ENCODE data around the gene LUC7L3.

Gene LUC7L3

GRCh38 chr17:50728881-50729765 lies 9.7 kb downstream of the LUC7L3 start:
- H3K27me3 ChIP-seq (ENCODE audit: insufficient read depth, low read length) = no peaks in the 10 kb centered on the region
- no peak overlapping the region for H3K4me3 ChIP-seq (ENCODE audit: low read length)
- H3K36me3 ChIP-seq (ENCODE audit: insufficient read depth, low read length) = no peaks in the 10 kb centered on the region
- no peaks in the 10 kb centered on the region for H3K9me3 ChIP-seq (ENCODE audit: low read length)
- H3K4me1 ChIP-seq (ENCODE audit: insufficient read depth, low read length) = no peaks in the 10 kb centered on the region
- no peak overlapping the region for H2AFZ ChIP-seq (ENCODE audit: low read depth, low read length)

DNA sequence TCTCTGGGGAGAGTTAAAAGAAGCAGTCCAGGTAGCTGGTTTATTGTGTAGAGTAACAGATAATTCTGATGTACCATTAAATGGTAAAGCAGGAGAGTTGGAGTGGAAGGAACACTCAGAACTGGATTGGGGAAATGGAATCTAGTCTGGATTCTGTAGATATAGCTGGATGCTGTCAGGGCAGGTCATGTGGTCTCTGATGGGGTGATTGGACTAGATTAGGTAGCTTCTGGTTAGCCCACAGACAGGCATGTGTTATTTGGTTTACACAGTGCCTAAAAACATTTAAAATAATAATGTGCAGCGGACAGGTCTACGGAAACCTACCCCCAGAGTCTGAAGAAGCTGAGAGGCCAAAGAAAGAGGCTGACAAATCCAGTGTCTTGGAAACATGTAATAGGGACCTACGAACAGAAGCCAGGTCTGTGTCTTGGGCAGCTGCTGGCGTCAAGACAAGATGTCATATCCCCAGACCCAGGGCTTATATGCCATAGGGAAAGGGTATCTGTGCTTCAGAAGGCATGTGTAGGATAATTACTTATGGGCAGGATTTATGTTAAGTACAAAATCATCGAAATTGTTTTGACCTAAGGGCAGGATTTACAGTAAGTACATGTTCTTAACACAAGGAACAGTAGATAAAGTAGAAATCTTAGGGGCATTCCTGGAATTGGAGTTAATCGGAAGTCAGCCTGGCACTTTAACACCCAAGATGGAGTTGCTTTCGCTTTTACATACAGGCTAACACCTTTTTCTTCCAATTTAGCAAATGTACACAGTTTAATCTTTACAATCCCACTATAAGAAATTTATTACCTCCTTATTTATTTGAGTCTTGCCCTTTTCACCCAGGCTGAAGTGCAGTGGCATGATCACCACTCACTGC lies 12.4 kb downstream of the LUC7L3 start:
- no peak overlapping the region for H2AFZ ChIP-seq (ENCODE audit: low read depth, low read length)
- H3K9me3 ChIP-seq (ENCODE audit: low read length) = no peaks in the 10 kb centered on the region
- no peaks in the 10 kb centered on the region for H3K4me1 ChIP-seq (ENCODE audit: insufficient read depth, low read length)
- H3K4me3 ChIP-seq (ENCODE audit: low read length) = no peak overlapping the region
- peaks cover 10% of the 10 kb centered on the region for H3K36me3 ChIP-seq (ENCODE audit: insufficient read depth, low read length)
- H3K27me3 ChIP-seq (ENCODE audit: insufficient read depth, low read length) = no peaks in the 10 kb centered on the region

GRCh38 chr17:50735287-50735686 lies 15.9 kb downstream of the LUC7L3 start:
- Histone ChIP-seq H3K9me3 (ENCODE audit: low read length) (no peaks in the 10 kb centered on the region), H2AFZ (ENCODE audit: low read depth, low read length) (no peak overlapping the region), H3K36me3 (ENCODE audit: insufficient read depth, low read length) (peaks cover 40% of the 10 kb centered on the region), H3K4me3 (ENCODE audit: low read length) (no peak overlapping the region), H3K4me1 (ENCODE audit: insufficient read depth, low read length) (no peaks in the 10 kb centered on the region), H3K27me3 (ENCODE audit: insufficient read depth, low read length) (no peaks in the 10 kb centered on the region)

GRCh38 chr17:50737118-50737698 lies 17.8 kb downstream of the LUC7L3 start:
- H3K9me3 ChIP-seq (ENCODE audit: low read length) = no peaks in the 10 kb centered on the region
- no peaks in the 10 kb centered on the region for H3K27me3 ChIP-seq (ENCODE audit: insufficient read depth, low read length)
- H3K4me1 ChIP-seq (ENCODE audit: insufficient read depth, low read length) = no peaks in the 10 kb centered on the region
- H3K4me3 ChIP-seq (ENCODE audit: low read length) = no peak overlapping the region
- H2AFZ ChIP-seq (ENCODE audit: low read depth, low read length) = no peak overlapping the region
- peaks cover 60% of the 10 kb centered on the region for H3K36me3 ChIP-seq (ENCODE audit: insufficient read depth, low read length)

DNA sequence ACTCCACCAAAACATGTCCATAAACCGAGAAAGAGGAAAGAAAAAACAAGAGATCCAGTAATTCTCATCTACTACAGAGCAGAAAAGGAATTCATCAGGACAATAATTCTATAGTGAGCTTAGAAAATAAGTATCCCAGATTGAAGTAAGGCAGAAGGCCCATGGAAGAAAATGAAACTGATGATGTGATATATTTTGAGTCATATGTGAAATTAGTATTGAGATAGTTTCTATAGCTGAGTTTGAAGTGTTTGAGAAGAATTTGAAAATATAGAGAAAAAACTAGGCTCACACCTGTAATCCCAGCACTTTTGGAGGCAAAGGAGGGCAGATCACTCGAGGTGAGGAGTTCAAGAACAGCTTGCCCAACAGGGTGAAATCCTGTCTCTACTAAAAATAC lies 19.7 kb downstream of the LUC7L3 start:
- Histone ChIP-seq H2AFZ (ENCODE audit: low read depth, low read length) (no peak overlapping the region), H3K4me1 (ENCODE audit: insufficient read depth, low read length) (no peaks in the 10 kb centered on the region), H3K27me3 (ENCODE audit: insufficient read depth, low read length) (no peaks in the 10 kb centered on the region), H3K9me3 (ENCODE audit: low read length) (no peaks in the 10 kb centered on the region), H3K4me3 (ENCODE audit: low read length) (no peak overlapping the region), H3K36me3 (ENCODE audit: insufficient read depth, low read length) (peaks cover 76% of the 10 kb centered on the region)

DNA sequence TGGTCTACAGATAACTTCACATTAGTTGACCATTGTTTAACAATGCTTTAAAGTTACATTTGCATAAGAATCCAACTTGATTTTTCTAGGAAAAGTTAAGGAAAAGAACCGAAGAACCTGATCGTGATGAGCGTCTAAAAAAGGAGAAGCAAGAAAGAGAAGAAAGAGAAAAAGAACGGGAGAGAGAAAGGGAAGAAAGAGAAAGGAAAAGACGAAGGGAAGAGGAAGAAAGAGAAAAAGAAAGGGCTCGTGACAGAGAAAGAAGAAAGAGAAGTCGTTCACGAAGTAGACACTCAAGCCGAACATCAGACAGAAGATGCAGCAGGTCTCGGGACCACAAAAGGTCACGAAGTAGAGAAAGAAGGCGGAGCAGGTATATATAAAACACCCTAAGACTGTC lies 26.2 kb downstream of the LUC7L3 start:
- H3K4me1 ChIP-seq (ENCODE audit: insufficient read depth, low read length) = no peaks in the 10 kb centered on the region
- no peaks in the 10 kb centered on the region for H3K27me3 ChIP-seq (ENCODE audit: insufficient read depth, low read length)
- peaks cover 95% of the 10 kb centered on the region for H3K36me3 ChIP-seq (ENCODE audit: insufficient read depth, low read length)
- no peaks in the 10 kb centered on the region for H3K9me3 ChIP-seq (ENCODE audit: low read length)
- no peak overlapping the region for H2AFZ ChIP-seq (ENCODE audit: low read depth, low read length)
- no peak overlapping the region for H3K4me3 ChIP-seq (ENCODE audit: low read length)

- Histone ChIP-seq H3K9me3 (ENCODE audit: low read length) (no peaks in the 10 kb centered on the region), H3K4me1 (ENCODE audit: insufficient read depth, low read length) (no peaks in the 10 kb centered on the region)
These were observed 29.8 kb downstream of the LUC7L3 start for GRCh38 chr17:50749245-50749644.

GRCh38 chr17:50754521-50754920 lies 35.1 kb downstream of the LUC7L3 start:
- H3K4me1 ChIP-seq (ENCODE audit: insufficient read depth, low read length) = no peaks in the 10 kb centered on the region
- H3K4me3 ChIP-seq (ENCODE audit: low read length) = no peak overlapping the region
- H3K27me3 ChIP-seq (ENCODE audit: insufficient read depth, low read length) = no peaks in the 10 kb centered on the region
- H3K36me3 ChIP-seq (ENCODE audit: insufficient read depth, low read length) = peaks cover 54% of the 10 kb centered on the region
- no peaks in the 10 kb centered on the region for H3K9me3 ChIP-seq (ENCODE audit: low read length)
- no peak overlapping the region for H2AFZ ChIP-seq (ENCODE audit: low read depth, low read length)

More at GRCh38 chr17:50749245-50749644, 29.8 kb downstream of the LUC7L3 start:
- Histone ChIP-seq H3K36me3 (ENCODE audit: insufficient read depth, low read length) (peaks cover 94% of the 10 kb centered on the region), H2AFZ (ENCODE audit: low read depth, low read length) (no peak overlapping the region), H3K4me3 (ENCODE audit: low read length) (no peak overlapping the region), H3K27me3 (ENCODE audit: insufficient read depth, low read length) (no peaks in the 10 kb centered on the region)

DNA sequence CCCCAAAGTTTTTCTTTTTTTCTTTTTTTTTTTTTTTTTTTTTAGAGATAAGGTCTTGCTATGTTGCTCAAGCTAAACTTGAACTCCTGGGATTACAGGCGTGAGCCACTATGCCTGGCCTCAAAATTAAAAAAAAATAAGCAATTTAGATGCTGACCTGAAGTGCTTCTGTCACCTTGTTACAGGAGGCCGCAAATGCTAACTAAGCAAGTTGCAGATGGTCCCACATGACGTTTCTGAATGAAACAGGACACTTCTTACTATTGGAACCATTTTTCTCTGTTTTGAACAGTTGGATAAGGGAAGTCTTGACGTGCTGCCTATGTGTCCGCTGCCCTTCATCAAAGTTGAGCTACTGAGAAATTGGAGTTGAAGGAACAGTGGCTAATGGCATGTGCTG lies 39.1 kb downstream of the LUC7L3 start:
- Histone ChIP-seq H3K9me3 (ENCODE audit: low read length) (no peaks in the 10 kb centered on the region), H2AFZ (ENCODE audit: low read depth, low read length) (no peak overlapping the region), H3K36me3 (ENCODE audit: insufficient read depth, low read length) (peaks cover 17% of the 10 kb centered on the region), H3K4me1 (ENCODE audit: insufficient read depth, low read length) (peaks cover under 1% of the 10 kb centered on the region), H3K27me3 (ENCODE audit: insufficient read depth, low read length) (no peaks in the 10 kb centered on the region), H3K4me3 (ENCODE audit: low read length) (no peak overlapping the region)

DNA sequence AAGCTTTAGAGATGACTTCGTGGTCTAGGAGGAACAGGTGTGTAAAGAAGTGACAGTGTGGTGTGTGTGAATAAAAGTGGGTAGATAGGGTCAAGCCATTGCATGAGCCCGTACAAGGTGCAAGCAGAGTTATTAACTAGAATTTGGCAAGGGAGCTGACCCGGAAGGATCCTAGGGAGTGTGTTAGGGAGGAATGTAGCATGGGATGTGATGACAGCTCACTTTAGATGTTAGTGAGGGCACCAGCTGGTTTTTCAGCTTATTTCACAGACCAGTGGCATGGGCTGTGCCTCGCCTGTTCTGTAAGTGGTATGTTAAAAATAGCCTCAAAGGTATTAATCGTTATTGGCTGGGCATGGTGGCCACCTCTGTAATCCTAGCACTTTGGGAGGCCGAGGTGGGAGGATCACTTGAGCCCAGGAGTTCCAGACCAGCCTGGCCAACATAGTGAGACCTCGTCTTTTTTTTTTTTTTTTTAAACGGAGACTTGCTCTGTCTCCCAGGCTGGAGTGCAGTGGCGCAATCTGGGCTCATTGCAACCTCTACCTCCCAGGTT lies 39.7 kb downstream of the LUC7L3 start:
- Histone ChIP-seq H3K36me3 (ENCODE audit: insufficient read depth, low read length) (peaks cover 12% of the 10 kb centered on the region), H2AFZ (ENCODE audit: low read depth, low read length) (no peak overlapping the region), H3K9me3 (ENCODE audit: low read length) (no peaks in the 10 kb centered on the region), H3K27me3 (ENCODE audit: insufficient read depth, low read length) (no peaks in the 10 kb centered on the region), H3K4me1 (ENCODE audit: insufficient read depth, low read length) (peaks cover 6% of the 10 kb centered on the region), H3K4me3 (ENCODE audit: low read length) (no peak overlapping the region)

DNA sequence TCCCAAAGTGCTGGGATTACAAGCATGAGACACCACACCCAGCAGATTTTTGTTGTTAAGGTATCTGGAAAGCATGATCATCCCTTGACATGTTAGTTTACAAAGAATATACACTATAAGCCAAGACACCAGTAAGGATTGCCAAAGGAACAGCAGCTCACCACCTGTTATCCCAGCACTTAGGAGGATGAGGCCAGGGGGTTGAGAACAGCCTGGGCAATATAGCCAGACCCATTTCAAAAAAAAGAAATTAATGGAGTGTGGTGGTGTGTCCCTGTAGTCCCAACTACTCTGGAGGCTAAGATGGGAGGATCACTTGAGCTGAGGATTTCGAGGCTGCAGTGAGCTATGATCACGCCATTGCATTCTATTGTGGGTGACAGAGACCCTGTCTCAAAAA lies 42.8 kb downstream of the LUC7L3 start:
- Histone ChIP-seq H3K36me3 (ENCODE audit: insufficient read depth, low read length) (no peaks in the 10 kb centered on the region), H2AFZ (ENCODE audit: low read depth, low read length) (no peak overlapping the region), H3K4me1 (ENCODE audit: insufficient read depth, low read length) (peaks cover 34% of the 10 kb centered on the region), H3K9me3 (ENCODE audit: low read length) (no peaks in the 10 kb centered on the region), H3K27me3 (ENCODE audit: insufficient read depth, low read length) (no peaks in the 10 kb centered on the region), H3K4me3 (ENCODE audit: low read length) (no peak overlapping the region)

- H3K4me3 ChIP-seq (ENCODE audit: low read length) = no peak overlapping the region
- no peaks in the 10 kb centered on the region for H3K36me3 ChIP-seq (ENCODE audit: insufficient read depth, low read length)
- peaks cover 34% of the 10 kb centered on the region for H3K4me1 ChIP-seq (ENCODE audit: insufficient read depth, low read length)
These were observed 44.5 kb downstream of the LUC7L3 start for GRCh38 chr17:50763716-50764475.

More at GRCh38 chr17:50763716-50764475, 44.5 kb downstream of the LUC7L3 start:
- no peak overlapping the region for H2AFZ ChIP-seq (ENCODE audit: low read depth, low read length)
- no peaks in the 10 kb centered on the region for H3K9me3 ChIP-seq (ENCODE audit: low read length)
- H3K27me3 ChIP-seq (ENCODE audit: insufficient read depth, low read length) = no peaks in the 10 kb centered on the region

Data from neuron (in vitro differentiated cells).